Measurements from ENCODE around the gene OR2T6.

The OR2T6 gene

DNA sequence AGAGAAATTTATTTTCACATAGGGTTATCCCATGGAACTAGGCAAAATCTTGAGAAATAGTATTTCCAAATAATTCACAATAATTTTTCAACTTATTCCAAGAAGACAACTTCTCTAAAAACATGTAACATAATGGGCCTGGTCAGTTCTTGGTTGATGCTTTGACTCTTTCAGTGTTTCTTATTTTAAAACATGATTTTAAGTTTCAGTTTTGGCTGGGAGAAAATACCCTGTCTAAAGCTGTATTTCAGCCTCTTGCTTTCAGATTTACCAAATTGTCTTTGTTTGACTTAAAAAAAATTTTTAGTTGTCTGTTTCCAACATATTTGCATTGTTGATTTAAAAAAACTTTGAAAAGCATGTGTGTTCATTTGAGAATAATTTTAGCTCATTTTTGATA lies 8.9 kb upstream of the OR2T6 start:
- TF ChIP-seq POLR2AphosphoS5 (IDR thresholded peaks at IDR 0.05; ENCODE audit: low read depth, low read length) (no peak), FOXP2 (optimal IDR thresholded peaks at IDR 0.05; ENCODE audit: borderline replicate concordance, extremely low read depth, extremely low read length, insufficient read depth) (no peak), SIN3A (IDR thresholded peaks at IDR 0.05; ENCODE audit: borderline replicate concordance, insufficient read depth, low read length) (no peak), TAF1 (IDR thresholded peaks at IDR 0.05; ENCODE audit: borderline replicate concordance, insufficient read depth, low read length) (no peak)
- TF ChIP-seq, protein P1, sequence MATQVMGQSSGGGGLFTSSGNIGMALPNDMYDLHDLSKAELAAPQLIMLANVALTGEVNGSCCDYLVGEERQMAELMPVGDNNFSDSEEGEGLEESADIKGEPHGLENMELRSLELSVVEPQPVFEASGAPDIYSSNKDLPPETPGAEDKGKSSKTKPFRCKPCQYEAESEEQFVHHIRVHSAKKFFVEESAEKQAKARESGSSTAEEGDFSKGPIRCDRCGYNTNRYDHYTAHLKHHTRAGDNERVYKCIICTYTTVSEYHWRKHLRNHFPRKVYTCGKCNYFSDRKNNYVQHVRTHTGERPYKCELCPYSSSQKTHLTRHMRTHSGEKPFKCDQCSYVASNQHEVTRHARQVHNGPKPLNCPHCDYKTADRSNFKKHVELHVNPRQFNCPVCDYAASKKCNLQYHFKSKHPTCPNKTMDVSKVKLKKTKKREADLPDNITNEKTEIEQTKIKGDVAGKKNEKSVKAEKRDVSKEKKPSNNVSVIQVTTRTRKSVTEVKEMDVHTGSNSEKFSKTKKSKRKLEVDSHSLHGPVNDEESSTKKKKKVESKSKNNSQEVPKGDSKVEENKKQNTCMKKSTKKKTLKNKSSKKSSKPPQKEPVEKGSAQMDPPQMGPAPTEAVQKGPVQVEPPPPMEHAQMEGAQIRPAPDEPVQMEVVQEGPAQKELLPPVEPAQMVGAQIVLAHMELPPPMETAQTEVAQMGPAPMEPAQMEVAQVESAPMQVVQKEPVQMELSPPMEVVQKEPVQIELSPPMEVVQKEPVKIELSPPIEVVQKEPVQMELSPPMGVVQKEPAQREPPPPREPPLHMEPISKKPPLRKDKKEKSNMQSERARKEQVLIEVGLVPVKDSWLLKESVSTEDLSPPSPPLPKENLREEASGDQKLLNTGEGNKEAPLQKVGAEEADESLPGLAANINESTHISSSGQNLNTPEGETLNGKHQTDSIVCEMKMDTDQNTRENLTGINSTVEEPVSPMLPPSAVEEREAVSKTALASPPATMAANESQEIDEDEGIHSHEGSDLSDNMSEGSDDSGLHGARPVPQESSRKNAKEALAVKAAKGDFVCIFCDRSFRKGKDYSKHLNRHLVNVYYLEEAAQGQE (IDR thresholded peaks at IDR 0.05; ENCODE audit: insufficient read depth in 1 of 2, low read depth in 2 of 2, low read length in 2 of 2) = no peak

DNA sequence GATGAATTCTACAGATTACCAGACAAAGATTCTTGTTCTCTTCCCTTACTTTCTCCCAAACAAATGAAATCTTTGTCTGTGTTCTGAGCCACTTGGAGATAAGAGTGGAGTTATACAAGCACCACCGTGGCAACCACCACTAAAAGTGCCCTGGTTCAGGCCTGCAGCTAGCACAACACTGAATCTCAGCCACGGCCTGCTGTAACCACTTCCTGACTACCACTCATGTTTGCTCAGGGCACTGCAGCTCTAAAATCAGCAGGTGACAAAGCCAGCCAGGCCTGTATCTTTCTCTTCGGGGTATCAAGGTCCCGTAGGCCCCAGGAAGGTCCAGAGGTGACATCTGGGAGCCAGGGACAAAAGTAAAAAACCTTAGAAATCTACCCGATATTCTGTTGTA lies 3.2 kb upstream of the OR2T6 start:
- TF ChIP-seq FOXP2 (optimal IDR thresholded peaks at IDR 0.05; ENCODE audit: borderline replicate concordance, extremely low read depth, extremely low read length, insufficient read depth) = no peak
- no peak for TF ChIP-seq SIN3A (IDR thresholded peaks at IDR 0.05; ENCODE audit: borderline replicate concordance, insufficient read depth, low read length)
- TF ChIP-seq TAF1 (IDR thresholded peaks at IDR 0.05; ENCODE audit: borderline replicate concordance, insufficient read depth, low read length) = no peak
- TF ChIP-seq POLR2AphosphoS5 (IDR thresholded peaks at IDR 0.05; ENCODE audit: low read depth, low read length) = no peak
- TF ChIP-seq, protein P1 (IDR thresholded peaks at IDR 0.05; ENCODE audit: insufficient read depth in 1 of 2, low read depth in 2 of 2, low read length in 2 of 2) = no peak

DNA sequence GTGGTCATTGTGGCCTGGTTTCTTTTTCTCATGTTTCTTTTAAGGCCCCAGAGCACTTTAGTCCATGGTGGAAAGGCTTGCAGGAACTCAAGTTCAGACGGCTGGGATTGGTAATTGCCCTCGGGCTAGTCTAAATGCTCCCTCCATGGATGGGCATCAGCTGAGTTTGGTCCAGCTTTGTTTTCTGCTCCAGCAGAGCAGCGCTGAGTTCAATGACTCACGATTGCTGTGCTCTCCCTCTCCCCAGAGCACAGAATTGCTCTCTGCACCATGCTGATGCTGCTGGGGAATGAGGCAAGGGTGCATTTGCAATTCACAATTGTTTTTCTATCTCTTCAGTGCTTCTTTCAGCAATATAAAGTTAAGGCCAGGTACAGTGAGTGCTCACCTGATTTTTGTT lies 1.8 kb upstream of the OR2T6 start:
- TF ChIP-seq TAF1 (IDR thresholded peaks at IDR 0.05; ENCODE audit: borderline replicate concordance, insufficient read depth, low read length) (no peak), SIN3A (IDR thresholded peaks at IDR 0.05; ENCODE audit: borderline replicate concordance, insufficient read depth, low read length) (no peak), FOXP2 (optimal IDR thresholded peaks at IDR 0.05; ENCODE audit: borderline replicate concordance, extremely low read depth, extremely low read length, insufficient read depth) (no peak), POLR2AphosphoS5 (IDR thresholded peaks at IDR 0.05; ENCODE audit: low read depth, low read length) (no peak)
- TF ChIP-seq, protein P1 (IDR thresholded peaks at IDR 0.05; ENCODE audit: insufficient read depth in 1 of 2, low read depth in 2 of 2, low read length in 2 of 2) = no peak

DNA sequence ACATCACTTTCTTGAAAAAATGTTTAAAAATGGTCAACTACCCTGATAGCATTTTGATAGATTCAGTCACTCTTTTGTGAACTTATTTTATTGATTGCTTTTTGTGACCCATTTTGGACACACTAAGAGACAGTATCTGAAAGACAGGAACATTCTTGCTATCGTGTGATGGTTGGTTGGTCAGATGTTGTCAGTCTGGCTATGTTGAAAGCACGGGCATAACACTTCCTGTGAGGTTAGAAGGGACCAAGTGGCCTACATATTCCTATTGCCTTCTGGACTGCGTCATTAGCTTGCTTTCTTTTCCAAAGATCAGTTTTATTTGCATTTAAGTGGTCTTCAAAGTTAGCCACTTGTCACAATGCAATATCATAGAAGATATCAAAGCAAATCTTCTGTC lies 1.4 kb downstream of the OR2T6 start:
- TF ChIP-seq POLR2AphosphoS5 (IDR thresholded peaks at IDR 0.05; ENCODE audit: low read depth, low read length) (no peak), FOXP2 (optimal IDR thresholded peaks at IDR 0.05; ENCODE audit: borderline replicate concordance, extremely low read depth, extremely low read length, insufficient read depth) (no peak), SIN3A (IDR thresholded peaks at IDR 0.05; ENCODE audit: borderline replicate concordance, insufficient read depth, low read length) (no peak), TAF1 (IDR thresholded peaks at IDR 0.05; ENCODE audit: borderline replicate concordance, insufficient read depth, low read length) (no peak)
- TF ChIP-seq, protein P1 (IDR thresholded peaks at IDR 0.05; ENCODE audit: insufficient read depth in 1 of 2, low read depth in 2 of 2, low read length in 2 of 2) = no peak

DNA sequence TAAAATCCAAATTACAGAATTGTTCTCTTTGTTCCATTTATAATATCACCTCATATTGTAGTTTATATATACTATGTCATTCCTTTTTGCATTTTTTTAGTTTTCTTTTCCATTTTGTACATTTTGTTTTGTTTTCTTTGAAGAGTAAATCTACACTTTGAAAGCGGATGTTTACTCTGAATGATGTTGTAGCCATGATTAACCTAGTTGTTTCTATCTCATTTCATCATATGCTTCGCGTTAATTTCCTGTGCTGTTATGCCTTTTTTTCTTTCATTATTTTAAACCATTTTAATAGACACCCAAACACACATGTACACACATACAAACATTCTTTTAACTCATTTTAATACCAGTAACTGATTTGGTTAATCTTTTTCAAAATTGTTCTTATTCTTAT lies 5.3 kb downstream of the OR2T6 start:
- TF ChIP-seq POLR2AphosphoS5 (IDR thresholded peaks at IDR 0.05; ENCODE audit: low read depth, low read length) (no peak), SIN3A (IDR thresholded peaks at IDR 0.05; ENCODE audit: borderline replicate concordance, insufficient read depth, low read length) (no peak), TAF1 (IDR thresholded peaks at IDR 0.05; ENCODE audit: borderline replicate concordance, insufficient read depth, low read length) (no peak), FOXP2 (optimal IDR thresholded peaks at IDR 0.05; ENCODE audit: borderline replicate concordance, extremely low read depth, extremely low read length, insufficient read depth) (no peak)
- TF ChIP-seq, protein P1 (IDR thresholded peaks at IDR 0.05; ENCODE audit: insufficient read depth in 1 of 2, low read depth in 2 of 2, low read length in 2 of 2) = no peak
